ENCODE data around the gene KCNJ1.

The KCNJ1 gene

DNA sequence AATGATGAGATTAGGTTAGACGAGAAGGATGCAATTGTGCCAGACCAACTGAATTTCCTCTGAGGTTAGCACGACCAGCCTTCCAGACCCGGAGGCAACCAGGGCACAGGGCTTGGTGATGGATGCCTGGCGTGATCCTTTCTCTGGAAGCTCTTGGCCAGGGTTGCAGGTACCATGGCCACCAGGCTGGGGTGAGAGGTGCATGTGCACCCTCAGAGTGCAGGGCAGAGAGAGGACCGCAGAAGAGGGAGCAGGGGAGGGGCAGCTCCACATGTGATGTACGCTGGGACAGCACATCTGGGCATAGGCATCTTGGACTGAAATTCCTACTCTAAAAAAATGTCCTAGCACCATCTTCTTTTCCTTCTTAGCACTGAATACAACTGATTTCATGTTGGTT, 10.9 kb downstream of the KCNJ1 start:
- Histone ChIP-seq H3K9ac (ENCODE audit: low read length in 5 of 5) (no peak overlapping the region), H3K4me1 (ENCODE audit: control insufficient read depth in 5 of 5, insufficient read depth in 5 of 5, low read length in 5 of 5) (peaks cover 0 to 7% (median 0%) of the 10 kb centered on the region in 5 donors), H3K4me3 (ENCODE audit: low read depth in 1 of 5, low read length in 5 of 5) (no peak overlapping the region), H3K27ac (ENCODE audit: low read depth, low read length) (no peak overlapping the region), H3K27me3 (ENCODE audit: control insufficient read depth in 5 of 5, insufficient read depth in 4 of 5, low read length in 5 of 5) (no peaks in the 10 kb centered on the region), H3K36me3 (ENCODE audit: control insufficient read depth in 5 of 5, insufficient read depth in 5 of 5, low read length in 5 of 5) (no peaks in the 10 kb centered on the region), H3K9me3 (ENCODE audit: control insufficient read depth in 5 of 5, low read length in 5 of 5) (no peaks in the 10 kb centered on the region)

DNA sequence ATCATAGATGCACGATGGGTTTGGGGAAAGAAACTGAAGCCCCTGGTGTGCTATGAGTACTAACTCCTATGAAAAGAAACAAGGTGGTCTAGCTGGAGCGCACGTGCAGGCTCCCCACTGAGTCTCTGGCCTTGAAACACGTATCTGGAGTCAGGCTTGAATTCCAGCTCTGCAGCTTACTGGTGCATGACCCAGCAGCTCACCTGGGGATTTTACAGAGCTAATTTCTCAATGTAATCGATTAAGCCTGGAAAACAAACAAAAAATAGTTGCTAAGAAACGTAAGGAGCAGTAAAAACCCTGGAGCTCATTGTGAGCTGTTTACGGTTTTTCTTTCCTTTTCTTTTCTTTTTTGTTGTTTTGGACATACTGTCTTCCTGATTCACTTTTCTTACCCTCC, 12.3 kb downstream of the KCNJ1 start:
- H3K36me3 ChIP-seq (ENCODE audit: control insufficient read depth in 5 of 5, insufficient read depth in 5 of 5, low read length in 5 of 5) = no peaks in the 10 kb centered on the region
- H3K9ac ChIP-seq (ENCODE audit: low read length in 5 of 5) = no peak overlapping the region
- H3K27me3 ChIP-seq (ENCODE audit: control insufficient read depth in 5 of 5, insufficient read depth in 4 of 5, low read length in 5 of 5) = no peaks in the 10 kb centered on the region
- no peak overlapping the region for H3K4me3 ChIP-seq (ENCODE audit: low read depth in 1 of 5, low read length in 5 of 5)
- peaks cover 0 to 4% (median 0%) of the 10 kb centered on the region in 5 donors for H3K4me1 ChIP-seq (ENCODE audit: control insufficient read depth in 5 of 5, insufficient read depth in 5 of 5, low read length in 5 of 5)
- H3K27ac ChIP-seq (ENCODE audit: low read depth, low read length) = no peak overlapping the region
- no peaks in the 10 kb centered on the region for H3K9me3 ChIP-seq (ENCODE audit: control insufficient read depth in 5 of 5, low read length in 5 of 5)

DNA sequence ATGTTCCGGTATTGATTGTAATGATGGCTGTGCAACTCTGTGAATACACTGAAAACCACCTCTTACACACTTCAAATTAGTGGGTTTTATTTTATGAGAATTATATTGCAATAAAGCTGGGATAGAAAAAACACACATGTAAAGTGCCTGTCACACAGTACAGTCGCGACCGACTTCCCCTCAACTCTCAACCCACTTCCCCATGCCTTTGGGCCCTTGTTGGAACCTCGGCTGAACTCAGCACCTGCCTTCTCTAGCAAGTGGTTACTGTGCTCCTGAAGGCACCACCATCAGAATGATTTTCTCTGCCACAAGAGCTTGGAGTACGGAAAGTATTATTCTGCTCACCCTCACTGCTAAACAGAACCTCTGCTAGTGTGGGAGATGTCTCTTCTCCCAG, 13.5 kb downstream of the KCNJ1 start:
- Histone ChIP-seq H3K4me3 (ENCODE audit: low read depth in 1 of 5, low read length in 5 of 5) (no peak overlapping the region), H3K27me3 (ENCODE audit: control insufficient read depth in 5 of 5, insufficient read depth in 4 of 5, low read length in 5 of 5) (no peaks in the 10 kb centered on the region), H3K36me3 (ENCODE audit: control insufficient read depth in 5 of 5, insufficient read depth in 5 of 5, low read length in 5 of 5) (no peaks in the 10 kb centered on the region), H3K9me3 (ENCODE audit: control insufficient read depth in 5 of 5, low read length in 5 of 5) (no peaks in the 10 kb centered on the region), H3K9ac (ENCODE audit: low read length in 5 of 5) (no peak overlapping the region), H3K27ac (ENCODE audit: low read depth, low read length) (no peak overlapping the region), H3K4me1 (ENCODE audit: control insufficient read depth in 5 of 5, insufficient read depth in 5 of 5, low read length in 5 of 5) (no peaks in the 10 kb centered on the region)

DNA sequence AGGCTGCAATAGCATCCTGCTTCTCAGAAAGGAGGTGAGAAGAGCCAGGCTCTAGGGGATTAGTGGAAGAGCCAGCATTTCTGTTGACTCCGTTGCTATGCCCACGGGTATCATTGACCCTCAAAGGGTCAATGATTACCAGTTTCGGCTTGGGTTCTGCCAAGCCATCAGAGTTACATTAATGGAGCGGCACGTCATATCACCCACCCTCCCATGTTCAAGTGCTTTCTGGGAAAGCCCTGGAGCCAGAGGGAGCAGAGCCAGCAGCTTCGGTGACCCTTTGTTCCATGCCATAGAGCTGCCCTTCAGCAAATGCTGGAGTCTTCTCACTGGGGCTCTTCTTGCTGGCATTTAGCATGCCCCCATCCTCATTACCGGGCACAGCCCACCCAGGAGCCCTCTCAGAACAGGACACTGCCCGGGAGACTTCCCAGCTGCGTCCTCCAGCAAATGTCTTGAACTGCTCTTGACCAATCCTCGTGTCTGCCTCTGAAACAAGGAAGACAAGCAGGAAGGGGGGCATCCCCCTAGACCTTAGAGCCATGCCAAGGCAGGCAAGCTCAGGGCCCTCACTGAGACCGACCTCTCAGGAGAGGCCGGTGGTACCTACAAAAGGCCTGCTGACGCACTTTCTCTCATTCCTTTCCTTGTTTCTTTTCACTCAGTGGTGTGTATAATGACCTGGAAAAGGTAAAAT, 14.6 kb downstream of the KCNJ1 start:
- Histone ChIP-seq H3K36me3 (ENCODE audit: control insufficient read depth in 5 of 5, insufficient read depth in 5 of 5, low read length in 5 of 5) (no peaks in the 10 kb centered on the region), H3K9ac (ENCODE audit: low read length in 5 of 5) (no peak overlapping the region), H3K4me1 (ENCODE audit: control insufficient read depth in 5 of 5, insufficient read depth in 5 of 5, low read length in 5 of 5) (no peaks in the 10 kb centered on the region), H3K4me3 (ENCODE audit: low read depth in 1 of 5, low read length in 5 of 5) (no peak overlapping the region), H3K27ac (ENCODE audit: low read depth, low read length) (no peak overlapping the region), H3K27me3 (ENCODE audit: control insufficient read depth in 5 of 5, insufficient read depth in 4 of 5, low read length in 5 of 5) (no peaks in the 10 kb centered on the region), H3K9me3 (ENCODE audit: control insufficient read depth in 5 of 5, low read length in 5 of 5) (no peaks in the 10 kb centered on the region)

DNA sequence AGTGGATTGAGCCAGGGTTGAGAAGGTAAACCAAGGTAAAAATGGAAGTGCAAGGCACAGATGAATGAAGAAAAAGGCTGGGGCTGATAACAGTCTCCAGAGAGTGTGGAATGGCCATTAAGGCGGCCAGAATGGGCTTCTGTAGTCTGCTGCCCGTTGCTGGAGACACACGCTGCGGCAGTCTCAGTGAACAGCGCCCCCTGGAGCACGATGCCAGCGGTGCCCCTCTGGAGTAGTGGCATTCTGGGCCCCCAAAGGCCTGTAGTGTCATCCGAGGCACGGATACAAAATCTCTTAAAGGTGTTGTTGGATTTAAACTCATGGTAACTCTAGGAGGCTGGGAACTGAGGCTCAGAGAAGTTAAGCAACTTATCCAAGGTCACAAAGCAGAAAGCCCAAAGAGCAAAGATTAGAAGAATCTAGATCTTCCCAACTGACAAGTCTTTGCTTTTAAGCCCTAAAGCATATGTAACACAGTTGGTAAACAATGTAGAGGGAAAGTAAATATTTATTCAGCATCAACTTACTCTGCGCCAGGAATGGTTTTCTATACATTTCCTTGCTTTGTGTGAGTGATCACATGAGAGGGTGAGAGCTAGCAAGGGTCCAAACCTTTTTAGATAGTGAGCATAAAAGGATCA, 18.2 kb downstream of the KCNJ1 start:
- Histone ChIP-seq H3K36me3 (ENCODE audit: control insufficient read depth in 5 of 5, insufficient read depth in 5 of 5, low read length in 5 of 5) (no peaks in the 10 kb centered on the region), H3K27me3 (ENCODE audit: control insufficient read depth in 5 of 5, insufficient read depth in 4 of 5, low read length in 5 of 5) (no peaks in the 10 kb centered on the region), H3K9ac (ENCODE audit: low read length in 5 of 5) (no peak overlapping the region), H3K4me1 (ENCODE audit: control insufficient read depth in 5 of 5, insufficient read depth in 5 of 5, low read length in 5 of 5) (no peaks in the 10 kb centered on the region), H3K4me3 (ENCODE audit: low read depth in 1 of 5, low read length in 5 of 5) (no peak overlapping the region), H3K27ac (ENCODE audit: low read depth, low read length) (no peak overlapping the region), H3K9me3 (ENCODE audit: control insufficient read depth in 5 of 5, low read length in 5 of 5) (no peaks in the 10 kb centered on the region)

DNA sequence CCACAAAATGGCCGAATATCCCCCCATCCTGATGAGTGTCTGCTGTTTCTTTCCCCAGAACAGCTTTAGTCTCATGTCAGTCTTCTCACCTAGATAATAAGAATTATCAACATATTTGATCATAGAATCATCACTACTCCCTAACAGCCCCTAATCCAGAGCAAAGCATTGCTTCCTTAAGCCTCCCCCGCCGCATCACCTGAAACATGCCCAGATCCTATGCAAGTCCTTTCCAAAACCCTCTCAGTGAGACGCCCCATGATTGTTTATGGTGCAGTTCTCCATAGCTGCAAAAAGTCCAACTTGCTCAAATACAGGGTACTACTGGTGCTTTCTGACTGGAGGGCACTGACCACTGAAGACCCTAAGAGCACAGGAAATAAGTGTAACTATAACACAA, 20.1 kb downstream of the KCNJ1 start:
- H3K36me3 ChIP-seq (ENCODE audit: control insufficient read depth in 5 of 5, insufficient read depth in 5 of 5, low read length in 5 of 5) = no peaks in the 10 kb centered on the region
- no peak overlapping the region for H3K9ac ChIP-seq (ENCODE audit: low read length in 5 of 5)
- no peak overlapping the region for H3K4me3 ChIP-seq (ENCODE audit: low read depth in 1 of 5, low read length in 5 of 5)
- H3K27me3 ChIP-seq (ENCODE audit: control insufficient read depth in 5 of 5, insufficient read depth in 4 of 5, low read length in 5 of 5) = no peaks in the 10 kb centered on the region
- no peaks in the 10 kb centered on the region for H3K9me3 ChIP-seq (ENCODE audit: control insufficient read depth in 5 of 5, low read length in 5 of 5)
- H3K27ac ChIP-seq (ENCODE audit: low read depth, low read length) = no peak overlapping the region
- no peaks in the 10 kb centered on the region for H3K4me1 ChIP-seq (ENCODE audit: control insufficient read depth in 5 of 5, insufficient read depth in 5 of 5, low read length in 5 of 5)

DNA sequence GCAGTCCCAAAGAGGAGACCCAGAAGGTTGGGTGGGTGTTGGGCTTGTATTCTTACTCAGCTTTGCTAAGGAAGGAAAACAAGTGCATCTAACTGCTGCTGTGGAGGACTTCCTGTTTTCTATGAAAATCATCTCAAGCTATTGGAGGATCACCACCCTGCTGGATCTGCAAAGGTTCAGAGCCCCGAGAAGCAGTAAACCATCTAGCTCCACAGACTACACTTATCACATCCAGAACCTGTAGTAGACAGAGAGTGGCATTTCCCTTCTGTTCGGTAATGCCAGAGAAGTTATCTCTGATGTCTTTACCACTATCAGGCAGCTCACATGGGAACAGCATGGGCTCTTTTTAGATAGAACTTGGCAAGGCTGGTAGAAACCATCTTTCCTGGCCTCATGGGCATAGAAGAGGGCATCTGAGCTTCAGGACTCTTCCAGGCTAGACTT, 21.7 kb downstream of the KCNJ1 start:
- Histone ChIP-seq H3K4me1 (ENCODE audit: control insufficient read depth in 5 of 5, insufficient read depth in 5 of 5, low read length in 5 of 5) (no peaks in the 10 kb centered on the region), H3K27ac (ENCODE audit: low read depth, low read length) (no peak overlapping the region), H3K36me3 (ENCODE audit: control insufficient read depth in 5 of 5, insufficient read depth in 5 of 5, low read length in 5 of 5) (no peaks in the 10 kb centered on the region), H3K4me3 (ENCODE audit: low read depth in 1 of 5, low read length in 5 of 5) (no peak overlapping the region), H3K9me3 (ENCODE audit: control insufficient read depth in 5 of 5, low read length in 5 of 5) (no peaks in the 10 kb centered on the region), H3K9ac (ENCODE audit: low read length in 5 of 5) (no peak overlapping the region), H3K27me3 (ENCODE audit: control insufficient read depth in 5 of 5, insufficient read depth in 4 of 5, low read length in 5 of 5) (no peaks in the 10 kb centered on the region)

DNA sequence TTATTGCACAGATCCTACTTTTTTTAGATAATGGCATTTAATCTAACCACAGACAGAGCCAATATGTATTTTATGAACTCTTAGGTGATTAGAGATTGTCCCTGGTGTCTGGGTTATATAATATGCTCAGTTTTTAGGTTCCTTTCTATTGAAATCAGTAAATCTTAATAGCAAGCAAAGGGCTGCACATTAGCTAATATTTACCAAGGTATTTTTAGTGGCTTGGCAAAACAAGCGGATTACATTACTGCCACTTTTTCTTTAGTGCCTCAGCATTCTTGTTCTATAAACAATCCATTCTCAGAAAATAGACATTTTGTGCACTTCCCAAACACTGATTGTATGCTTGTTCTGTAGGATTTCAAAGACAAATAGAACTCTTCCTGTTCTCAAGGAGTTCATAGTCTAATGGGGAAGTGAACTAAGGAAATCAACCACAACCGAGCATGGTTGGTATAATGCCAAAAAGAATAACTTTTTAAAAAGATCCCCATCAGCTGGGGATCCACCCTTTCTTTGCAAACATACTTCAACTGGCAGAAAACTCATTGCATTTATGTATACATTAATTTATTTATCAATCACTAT, 23.8 kb downstream of the KCNJ1 start:
- no peaks in the 10 kb centered on the region for H3K4me1 ChIP-seq (ENCODE audit: control insufficient read depth in 5 of 5, insufficient read depth in 5 of 5, low read length in 5 of 5)
- H3K27ac ChIP-seq (ENCODE audit: low read depth, low read length) = no peak overlapping the region
- no peaks in the 10 kb centered on the region for H3K36me3 ChIP-seq (ENCODE audit: control insufficient read depth in 5 of 5, insufficient read depth in 5 of 5, low read length in 5 of 5)
- H3K9me3 ChIP-seq (ENCODE audit: control insufficient read depth in 5 of 5, low read length in 5 of 5) = no peaks in the 10 kb centered on the region
- H3K27me3 ChIP-seq (ENCODE audit: control insufficient read depth in 5 of 5, insufficient read depth in 4 of 5, low read length in 5 of 5) = no peaks in the 10 kb centered on the region
- H3K4me3 ChIP-seq (ENCODE audit: low read depth in 1 of 5, low read length in 5 of 5) = no peak overlapping the region
- no peak overlapping the region for H3K9ac ChIP-seq (ENCODE audit: low read length in 5 of 5)

DNA sequence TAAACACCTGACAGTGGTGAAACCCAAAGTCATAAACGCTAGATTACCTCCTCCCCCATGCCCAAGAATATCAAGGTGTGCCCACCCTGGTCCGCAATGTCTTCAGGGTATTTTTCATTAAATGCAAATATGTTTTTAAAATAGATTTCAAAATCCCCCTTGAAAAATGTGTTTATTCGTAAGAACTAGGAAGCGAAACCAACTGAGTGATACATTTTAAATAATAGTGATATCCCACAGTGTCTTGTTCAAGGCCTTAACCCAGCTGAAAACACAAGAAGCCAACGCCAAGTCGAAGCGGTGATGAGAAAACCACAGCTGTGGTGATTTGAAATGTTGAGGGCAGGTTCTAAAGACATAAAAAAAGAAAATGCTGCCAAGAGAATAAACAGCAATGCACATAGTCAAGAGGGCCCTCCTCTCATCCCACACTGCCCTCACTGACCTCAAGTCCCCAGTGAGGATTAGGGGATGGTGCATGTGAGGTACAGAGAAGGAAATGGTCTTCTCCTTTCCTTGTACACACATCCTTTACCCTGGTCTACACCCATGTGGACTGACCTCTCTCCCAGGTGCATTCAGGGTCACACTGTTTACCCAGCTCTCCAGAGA, 25.5 kb downstream of the KCNJ1 start:
- Histone ChIP-seq H3K36me3 (ENCODE audit: control insufficient read depth in 5 of 5, insufficient read depth in 5 of 5, low read length in 5 of 5) (no peaks in the 10 kb centered on the region), H3K27me3 (ENCODE audit: control insufficient read depth in 5 of 5, insufficient read depth in 4 of 5, low read length in 5 of 5) (peaks cover 0 to 4% (median 0%) of the 10 kb centered on the region in 5 donors), H3K9ac (ENCODE audit: low read length in 5 of 5) (no peak overlapping the region), H3K9me3 (ENCODE audit: control insufficient read depth in 5 of 5, low read length in 5 of 5) (no peaks in the 10 kb centered on the region), H3K4me1 (ENCODE audit: control insufficient read depth in 5 of 5, insufficient read depth in 5 of 5, low read length in 5 of 5) (peaks cover 0 to 12% (median 3%) of the 10 kb centered on the region in 5 donors), H3K4me3 (ENCODE audit: low read depth in 1 of 5, low read length in 5 of 5) (no peak overlapping the region), H3K27ac (ENCODE audit: low read depth, low read length) (no peak overlapping the region)

DNA sequence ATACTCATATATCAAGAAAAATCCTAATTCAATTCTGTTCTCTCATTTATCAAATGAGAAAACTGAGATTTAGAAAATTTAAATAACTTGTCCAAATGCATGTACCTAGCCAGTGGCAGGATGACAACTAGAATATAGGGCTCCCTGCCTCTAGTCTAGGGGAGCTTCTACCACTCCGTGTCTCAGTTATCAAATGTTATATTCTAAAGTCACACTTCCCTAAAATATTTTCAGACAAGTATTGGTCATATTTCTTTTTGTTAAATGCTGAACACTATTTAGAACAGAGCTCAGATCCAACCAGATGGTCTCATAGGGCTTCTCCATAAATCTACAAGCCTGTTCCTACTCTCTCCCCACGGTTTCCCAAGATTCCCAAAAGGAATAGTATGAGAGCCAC, 26.3 kb downstream of the KCNJ1 start:
- no peaks in the 10 kb centered on the region for H3K36me3 ChIP-seq (ENCODE audit: control insufficient read depth in 5 of 5, insufficient read depth in 5 of 5, low read length in 5 of 5)
- H3K27me3 ChIP-seq (ENCODE audit: control insufficient read depth in 5 of 5, insufficient read depth in 4 of 5, low read length in 5 of 5) = peaks cover 0 to 4% (median 0%) of the 10 kb centered on the region in 5 donors
- H3K9ac ChIP-seq (ENCODE audit: low read length in 5 of 5) = no peak overlapping the region
- no peak overlapping the region for H3K27ac ChIP-seq (ENCODE audit: low read depth, low read length)
- H3K9me3 ChIP-seq (ENCODE audit: control insufficient read depth in 5 of 5, low read length in 5 of 5) = no peaks in the 10 kb centered on the region
- H3K4me1 ChIP-seq (ENCODE audit: control insufficient read depth in 5 of 5, insufficient read depth in 5 of 5, low read length in 5 of 5) = peaks cover 0 to 16% (median 7%) of the 10 kb centered on the region in 5 donors
- no peak overlapping the region for H3K4me3 ChIP-seq (ENCODE audit: low read depth in 1 of 5, low read length in 5 of 5)

All from subcutaneous abdominal adipose tissue (tissue), 5 donors.